ENCODE results near the gene DIRAS1.

DNA sequence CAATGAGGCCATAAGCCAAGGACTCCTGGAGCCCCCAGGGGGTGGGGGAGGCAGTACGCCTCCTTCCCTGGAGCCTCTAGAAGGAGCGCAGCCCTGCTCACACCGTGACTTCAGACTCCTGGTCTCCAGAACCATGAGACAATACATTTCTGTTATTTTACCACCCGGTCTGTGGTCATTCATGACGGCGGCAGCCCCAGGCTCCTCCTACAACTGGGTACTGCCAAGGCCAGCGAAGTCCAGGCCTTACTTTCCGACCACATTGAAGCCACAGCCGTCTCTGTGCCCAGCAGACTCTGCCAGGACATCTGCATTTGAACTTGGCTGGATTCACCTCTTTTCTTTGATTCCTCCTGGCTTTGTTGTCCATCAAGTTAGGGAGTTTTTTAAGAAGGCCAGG, 29.2 kb downstream of the DIRAS1 start:
- no peak for TF ChIP-seq CTCF (conservative IDR thresholded peaks at IDR 0.05 in 1 of 2, IDR thresholded peaks at IDR 0.05 in 1 of 2; ENCODE audit: extremely low read depth in 1 of 2, insufficient read depth in 1 of 2, low read depth in 1 of 2, low read length in 2 of 2)
- no peak for TF ChIP-seq EZH2 (IDR thresholded peaks at IDR 0.05; ENCODE audit: borderline replicate concordance, low read length)
